ENCODE data around the gene OR10G2.

The OR10G2 gene

DNA sequence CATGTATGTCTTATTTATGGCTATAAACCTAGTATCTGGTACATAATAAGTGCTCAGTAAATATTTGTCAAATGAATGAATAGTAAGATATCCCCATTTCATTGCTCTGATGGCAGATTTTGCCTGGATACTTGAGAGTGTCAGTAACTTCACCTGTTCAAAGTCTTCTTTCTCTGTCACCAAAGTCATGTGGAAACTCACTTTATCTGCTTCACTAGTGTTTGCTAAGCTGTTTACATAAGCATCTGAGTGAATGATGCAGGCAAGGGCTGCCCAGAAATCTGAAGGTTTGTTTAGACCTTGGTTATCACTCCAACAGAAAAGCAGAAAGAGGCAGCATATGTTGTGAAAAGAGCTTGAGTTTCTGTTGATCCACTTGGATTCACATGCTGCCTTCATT lies 34.5 kb upstream of the OR10G2 start:
- DNase-seq, result no peak
- H4K5ac ChIP-seq (ENCODE audit: low read length), result no peak overlapping the region
- H3K27ac ChIP-seq (ENCODE audit: low read depth, low read length), result no peak overlapping the region
- H4K8ac ChIP-seq (ENCODE audit: low read depth, low read length), result no peak overlapping the region
- H3K36me3 ChIP-seq (ENCODE audit: control insufficient read depth, insufficient read depth, low read length), result no peaks in the 10 kb centered on the region
- no peaks in the 10 kb centered on the region for H3K4me1 ChIP-seq (ENCODE audit: control insufficient read depth, low read depth, low read length)
- H3K18ac ChIP-seq (ENCODE audit: low read length), result no peak overlapping the region
- H2BK120ac ChIP-seq (ENCODE audit: low read depth, low read length), result no peak overlapping the region
- no peaks in the 10 kb centered on the region for H3K79me2 ChIP-seq (ENCODE audit: control insufficient read depth, insufficient read depth, low read length)
- H3K27me3 ChIP-seq (ENCODE audit: insufficient read depth, low read length, poor library complexity), result no peaks in the 10 kb centered on the region
- no peak overlapping the region for H3K4me2 ChIP-seq (ENCODE audit: low read length)
- no peak overlapping the region for H3K4me3 ChIP-seq (ENCODE audit: low read length)
- H3K23ac ChIP-seq (ENCODE audit: low read length), result no peak overlapping the region
- no peak overlapping the region for H2BK5ac ChIP-seq (ENCODE audit: low read length)
- no peak overlapping the region for H2AK5ac ChIP-seq (ENCODE audit: low read length)
- no peaks in the 10 kb centered on the region for H3K79me1 ChIP-seq (ENCODE audit: low read length)
- no peak overlapping the region for H3K9ac ChIP-seq (ENCODE audit: low read length)
- no peak overlapping the region for H2BK15ac ChIP-seq (replicated peaks; ENCODE audit: low read depth)
- H3K56ac ChIP-seq (ENCODE audit: low read length), result no peak overlapping the region
- H3K4ac ChIP-seq (ENCODE audit: low read depth, low read length), result no peak overlapping the region

DNA sequence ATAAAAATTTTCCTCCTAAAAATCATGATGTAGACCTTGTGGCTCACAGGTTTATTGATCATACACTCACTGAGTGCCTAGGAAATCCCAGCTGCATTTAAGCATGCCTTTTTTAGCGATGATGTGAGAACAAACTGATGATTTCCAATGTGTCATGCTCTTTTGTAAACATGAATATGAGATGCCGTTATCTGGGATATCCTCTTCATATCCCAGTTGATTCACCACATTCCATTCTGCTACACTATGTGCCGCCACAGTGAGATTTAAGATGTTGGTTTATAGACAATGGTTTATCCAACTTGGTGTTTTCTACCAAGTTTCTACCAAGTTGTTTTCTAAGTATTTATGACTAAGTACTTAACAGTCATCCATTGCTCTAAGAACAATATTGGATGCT lies 33.6 kb upstream of the OR10G2 start:
- Histone ChIP-seq H2BK15ac (replicated peaks; ENCODE audit: low read depth) (no peak overlapping the region), H4K8ac (ENCODE audit: low read depth, low read length) (no peak overlapping the region), H3K18ac (ENCODE audit: low read length) (no peak overlapping the region), H3K79me1 (ENCODE audit: low read length) (no peaks in the 10 kb centered on the region), H3K4me3 (ENCODE audit: low read length) (no peak overlapping the region), H3K27me3 (ENCODE audit: insufficient read depth, low read length, poor library complexity) (no peaks in the 10 kb centered on the region), H2BK5ac (ENCODE audit: low read length) (no peak overlapping the region), H2BK120ac (ENCODE audit: low read depth, low read length) (no peak overlapping the region), H3K4ac (ENCODE audit: low read depth, low read length) (no peak overlapping the region), H3K4me2 (ENCODE audit: low read length) (no peak overlapping the region), H2AK5ac (ENCODE audit: low read length) (no peak overlapping the region), H3K9ac (ENCODE audit: low read length) (no peak overlapping the region), H3K56ac (ENCODE audit: low read length) (no peak overlapping the region), H3K23ac (ENCODE audit: low read length) (no peak overlapping the region), H3K36me3 (ENCODE audit: control insufficient read depth, insufficient read depth, low read length) (no peaks in the 10 kb centered on the region), H3K27ac (ENCODE audit: low read depth, low read length) (no peak overlapping the region), H3K4me1 (ENCODE audit: control insufficient read depth, low read depth, low read length) (no peaks in the 10 kb centered on the region), H3K79me2 (ENCODE audit: control insufficient read depth, insufficient read depth, low read length) (no peaks in the 10 kb centered on the region), H4K5ac (ENCODE audit: low read length) (no peak overlapping the region)
- no peak for DNase-seq
- no CpG with 5 or more reads among the region's 3 CpGs for WGBS (ENCODE audit: extremely low coverage, insufficient coverage, low lambda C conversion rate)

DNA sequence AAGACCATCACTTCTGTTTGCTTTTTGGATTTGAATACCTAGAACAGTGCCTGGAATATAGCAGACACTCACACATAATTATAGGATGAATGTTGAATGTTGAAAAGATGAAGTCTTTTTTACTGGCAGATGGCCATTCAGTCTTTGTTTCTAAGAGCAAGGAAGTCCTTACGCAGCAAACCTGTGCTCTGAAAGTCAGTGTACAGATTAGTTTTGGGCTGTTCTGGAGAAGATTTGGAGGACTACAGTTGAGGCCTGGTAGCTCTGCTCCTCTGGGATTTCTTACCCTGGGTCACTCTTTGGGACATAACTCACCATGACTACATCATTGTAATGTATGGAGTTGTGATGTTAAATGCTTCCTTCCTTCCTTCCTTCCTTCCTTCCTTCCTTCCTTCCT lies 22.2 kb upstream of the OR10G2 start:
- Histone ChIP-seq H4K5ac (ENCODE audit: low read length) (no peak overlapping the region), H3K4me3 (ENCODE audit: low read length) (no peak overlapping the region), H3K4me1 (ENCODE audit: control insufficient read depth, low read depth, low read length) (peaks cover 3% of the 10 kb centered on the region), H2BK120ac (ENCODE audit: low read depth, low read length) (no peak overlapping the region), H2BK15ac (replicated peaks; ENCODE audit: low read depth) (no peak overlapping the region), H3K79me2 (ENCODE audit: control insufficient read depth, insufficient read depth, low read length) (no peaks in the 10 kb centered on the region), H2AK5ac (ENCODE audit: low read length) (no peak overlapping the region), H2BK5ac (ENCODE audit: low read length) (no peak overlapping the region), H3K27ac (ENCODE audit: low read depth, low read length) (no peak overlapping the region), H3K9ac (ENCODE audit: low read length) (no peak overlapping the region), H3K79me1 (ENCODE audit: low read length) (no peaks in the 10 kb centered on the region), H3K4me2 (ENCODE audit: low read length) (no peak overlapping the region), H3K56ac (ENCODE audit: low read length) (no peak overlapping the region), H3K4ac (ENCODE audit: low read depth, low read length) (no peak overlapping the region), H3K36me3 (ENCODE audit: control insufficient read depth, insufficient read depth, low read length) (no peaks in the 10 kb centered on the region), H3K27me3 (ENCODE audit: insufficient read depth, low read length, poor library complexity) (no peaks in the 10 kb centered on the region), H4K8ac (ENCODE audit: low read depth, low read length) (no peak overlapping the region), H3K18ac (ENCODE audit: low read length) (no peak overlapping the region), H3K23ac (ENCODE audit: low read length) (no peak overlapping the region)
- no peak for DNase-seq
- no CpG with 5 or more reads among the region's 1 CpG for WGBS (ENCODE audit: extremely low coverage, insufficient coverage, low lambda C conversion rate)

DNA sequence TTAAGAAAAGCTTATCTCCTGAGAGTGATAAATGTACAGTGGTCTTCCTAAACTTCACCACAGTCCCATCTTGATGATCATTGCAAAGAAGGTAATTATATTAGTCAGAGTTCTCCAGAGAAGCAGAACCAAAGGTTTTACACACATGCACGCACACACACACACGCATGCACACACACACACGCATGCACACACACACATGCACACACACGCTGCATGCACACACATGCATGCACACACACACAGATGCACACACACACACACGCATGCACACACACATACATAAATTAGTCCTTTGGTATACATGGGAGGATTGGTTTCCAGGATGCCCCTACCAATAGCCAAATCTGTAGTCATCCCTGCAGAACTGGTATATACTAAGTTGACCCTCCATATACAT lies 19.5 kb upstream of the OR10G2 start:
- Histone ChIP-seq H3K79me2 (ENCODE audit: control insufficient read depth, insufficient read depth, low read length) (no peaks in the 10 kb centered on the region), H3K23ac (ENCODE audit: low read length) (no peak overlapping the region), H2AK5ac (ENCODE audit: low read length) (no peak overlapping the region), H3K79me1 (ENCODE audit: low read length) (no peaks in the 10 kb centered on the region), H3K4me2 (ENCODE audit: low read length) (no peak overlapping the region), H3K36me3 (ENCODE audit: control insufficient read depth, insufficient read depth, low read length) (no peaks in the 10 kb centered on the region), H2BK120ac (ENCODE audit: low read depth, low read length) (no peak overlapping the region), H3K4me1 (ENCODE audit: control insufficient read depth, low read depth, low read length) (peaks cover 3% of the 10 kb centered on the region), H2BK15ac (replicated peaks; ENCODE audit: low read depth) (no peak overlapping the region), H4K5ac (ENCODE audit: low read length) (no peak overlapping the region), H3K27ac (ENCODE audit: low read depth, low read length) (no peak overlapping the region), H3K27me3 (ENCODE audit: insufficient read depth, low read length, poor library complexity) (no peaks in the 10 kb centered on the region), H3K4me3 (ENCODE audit: low read length) (no peak overlapping the region), H2BK5ac (ENCODE audit: low read length) (no peak overlapping the region), H3K4ac (ENCODE audit: low read depth, low read length) (no peak overlapping the region), H3K18ac (ENCODE audit: low read length) (no peak overlapping the region), H3K9ac (ENCODE audit: low read length) (no peak overlapping the region), H3K56ac (ENCODE audit: low read length) (no peak overlapping the region), H4K8ac (ENCODE audit: low read depth, low read length) (no peak overlapping the region)
- no CpG with 5 or more reads among the region's 5 CpGs for WGBS (ENCODE audit: extremely low coverage, insufficient coverage, low lambda C conversion rate)
- no peak for DNase-seq

DNA sequence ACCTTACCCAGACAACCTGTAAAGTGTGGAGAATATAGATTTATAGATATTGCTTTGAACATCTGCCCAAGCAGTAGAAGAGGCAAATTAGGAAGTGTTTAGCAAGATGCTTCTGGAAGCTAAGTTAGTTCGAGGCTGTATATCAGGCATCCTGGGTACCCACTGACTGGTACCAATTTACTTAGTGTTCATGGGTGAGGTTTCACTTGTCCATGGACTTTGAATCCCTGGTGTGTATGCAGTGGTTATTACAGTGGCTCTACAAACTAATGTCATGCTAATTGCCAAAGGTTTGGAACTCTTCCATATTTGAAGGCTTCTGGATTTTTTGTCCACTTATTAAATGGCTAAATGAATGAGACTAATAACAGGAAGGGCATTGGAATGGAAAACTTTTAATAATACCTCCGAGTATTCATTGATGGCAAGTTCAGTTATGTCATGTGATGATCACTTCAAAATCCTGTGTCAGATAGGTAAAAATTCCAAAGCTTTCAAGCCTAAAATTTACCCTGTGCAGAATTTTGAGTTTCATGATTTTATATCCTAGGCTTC lies 18.7 kb upstream of the OR10G2 start, which contains the start of gene OR4E2:
Gene OR4E2, plus strand, starts transcription at position 505 of the 555 bp plus-strand sequence. CDS start 11,248 bp downstream, outside the sequence.
- Histone ChIP-seq H3K36me3 (ENCODE audit: control insufficient read depth, insufficient read depth, low read length) (no peaks in the 10 kb centered on the region), H3K27me3 (ENCODE audit: insufficient read depth, low read length, poor library complexity) (no peaks in the 10 kb centered on the region), H2BK15ac (replicated peaks; ENCODE audit: low read depth) (no peak within 1 kb of the TSS), H3K27ac (ENCODE audit: low read depth, low read length) (no peak within 1 kb of the TSS), H3K4me2 (ENCODE audit: low read length) (no peak within 1 kb of the TSS), H4K5ac (ENCODE audit: low read length) (no peak within 1 kb of the TSS), H4K8ac (ENCODE audit: low read depth, low read length) (no peak within 1 kb of the TSS), H3K4me1 (ENCODE audit: control insufficient read depth, low read depth, low read length) (peaks cover 3% of the 10 kb centered on the region), H2BK5ac (ENCODE audit: low read length) (no peak within 1 kb of the TSS), H3K4me3 (ENCODE audit: low read length) (no peak within 1 kb of the TSS), H3K23ac (ENCODE audit: low read length) (no peak within 1 kb of the TSS), H2BK120ac (ENCODE audit: low read depth, low read length) (no peak within 1 kb of the TSS), H3K9ac (ENCODE audit: low read length) (no peak within 1 kb of the TSS), H2AK5ac (ENCODE audit: low read length) (no peak within 1 kb of the TSS), H3K56ac (ENCODE audit: low read length) (no peak within 1 kb of the TSS), H3K4ac (ENCODE audit: low read depth, low read length) (no peak within 1 kb of the TSS), H3K18ac (ENCODE audit: low read length) (no peak within 1 kb of the TSS), H3K79me1 (ENCODE audit: low read length) (no peaks in the 10 kb centered on the region), H3K79me2 (ENCODE audit: control insufficient read depth, insufficient read depth, low read length) (no peaks in the 10 kb centered on the region)
- no CpG with 5 or more reads among the region's 2 CpGs for WGBS (ENCODE audit: extremely low coverage, insufficient coverage, low lambda C conversion rate)
- no peak for DNase-seq

DNA sequence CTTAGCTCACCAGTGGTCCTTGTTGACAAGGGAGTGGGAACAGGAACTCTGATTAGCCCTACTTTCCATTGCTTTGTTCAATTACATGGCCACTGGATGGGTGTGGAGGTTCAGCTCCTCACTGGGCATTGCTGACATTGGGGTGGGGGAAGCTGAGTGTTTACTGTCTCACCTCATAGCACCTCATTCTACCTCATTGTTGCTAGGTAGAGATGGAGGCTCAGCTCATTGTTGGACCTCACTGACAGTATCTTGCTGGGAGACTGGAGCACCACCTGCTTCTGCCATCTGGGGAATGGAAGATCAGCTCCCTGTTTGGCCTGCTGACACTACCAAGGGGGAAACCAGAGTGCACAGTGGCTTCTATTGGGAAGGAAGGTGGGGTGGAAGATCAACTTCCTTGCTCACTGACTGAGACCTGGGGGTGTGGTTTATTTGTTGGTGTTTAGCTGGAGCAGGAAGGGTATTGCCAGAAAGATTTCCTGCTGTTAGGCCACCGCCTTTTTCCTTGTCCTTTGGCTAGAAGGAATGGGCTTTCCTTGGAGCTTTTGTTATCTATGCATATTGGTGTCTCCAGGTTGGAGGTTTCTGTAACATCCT lies 17.6 kb upstream of the OR10G2 start:
- Histone ChIP-seq H3K79me1 (ENCODE audit: low read length) (no peaks in the 10 kb centered on the region), H3K18ac (ENCODE audit: low read length) (no peak overlapping the region), H3K56ac (ENCODE audit: low read length) (no peak overlapping the region), H3K27ac (ENCODE audit: low read depth, low read length) (no peak overlapping the region), H2BK5ac (ENCODE audit: low read length) (no peak overlapping the region), H3K4me1 (ENCODE audit: control insufficient read depth, low read depth, low read length) (peaks cover 3% of the 10 kb centered on the region), H3K4ac (ENCODE audit: low read depth, low read length) (no peak overlapping the region), H4K8ac (ENCODE audit: low read depth, low read length) (no peak overlapping the region), H3K27me3 (ENCODE audit: insufficient read depth, low read length, poor library complexity) (no peaks in the 10 kb centered on the region), H2BK15ac (replicated peaks; ENCODE audit: low read depth) (no peak overlapping the region), H2AK5ac (ENCODE audit: low read length) (no peak overlapping the region), H4K5ac (ENCODE audit: low read length) (no peak overlapping the region), H3K23ac (ENCODE audit: low read length) (no peak overlapping the region), H3K79me2 (ENCODE audit: control insufficient read depth, insufficient read depth, low read length) (no peaks in the 10 kb centered on the region), H3K4me3 (ENCODE audit: low read length) (no peak overlapping the region), H3K4me2 (ENCODE audit: low read length) (no peak overlapping the region), H3K9ac (ENCODE audit: low read length) (no peak overlapping the region), H2BK120ac (ENCODE audit: low read depth, low read length) (no peak overlapping the region), H3K36me3 (ENCODE audit: control insufficient read depth, insufficient read depth, low read length) (no peaks in the 10 kb centered on the region)
- DNase-seq, result peak; percentile 22
- no CpG with 5 or more reads among the region's 1 CpG for WGBS (ENCODE audit: extremely low coverage, insufficient coverage, low lambda C conversion rate)

Data from mesendoderm (in vitro differentiated cells).